ENCODE data around the gene PAK5.

Gene PAK5

DNA sequence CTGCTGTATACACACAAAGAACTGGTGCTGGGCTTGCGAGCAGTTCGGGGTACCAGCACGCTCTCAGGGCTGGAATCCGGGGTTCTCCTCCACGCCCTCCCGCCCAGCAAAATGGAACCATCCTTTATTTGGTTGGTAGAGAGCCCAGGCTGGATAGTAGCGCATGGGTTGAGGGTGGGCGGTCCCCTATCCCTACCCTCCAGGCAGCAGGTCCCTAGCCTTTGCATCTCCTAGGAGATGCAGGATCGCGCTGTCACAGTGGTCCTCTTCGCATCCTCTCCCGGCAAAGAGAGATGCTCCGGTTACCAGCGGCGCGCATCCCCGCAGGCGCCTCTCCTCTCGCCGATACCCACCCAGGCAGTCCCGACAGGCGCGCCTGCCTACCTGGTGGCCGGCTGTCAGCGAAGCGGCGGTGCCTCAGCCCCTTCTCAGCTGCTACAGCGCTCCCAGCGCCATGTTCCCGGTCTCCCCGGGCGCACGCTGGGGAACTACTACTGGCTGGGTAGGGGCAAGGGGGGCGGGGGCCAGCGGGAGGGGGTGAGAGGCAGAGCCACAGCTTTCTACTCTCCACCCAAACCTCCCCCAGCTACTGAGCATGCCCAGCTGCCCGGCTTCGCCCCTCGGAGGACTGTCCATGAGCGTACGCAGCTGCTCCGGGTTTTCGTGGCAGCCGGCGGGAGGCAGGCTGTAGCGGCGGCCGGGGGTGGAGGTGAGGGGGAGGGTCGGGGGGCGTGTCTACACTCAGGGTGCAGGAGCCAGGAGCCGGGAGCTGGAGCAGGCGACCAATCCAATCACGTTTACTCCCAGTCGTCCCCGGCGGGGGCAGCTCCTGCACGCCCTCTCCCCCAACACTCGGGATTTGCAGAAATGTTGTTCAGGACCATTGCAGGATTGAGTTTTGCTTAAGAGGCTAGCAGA is at the start of gene PAK5:
TSS of gene PAK5 (minus strand) at position 699 of the 918 bp plus-strand sequence. CDS start 194,748 bp downstream, outside the sequence.
- peak; percentile 63 for DNase-seq

DNA sequence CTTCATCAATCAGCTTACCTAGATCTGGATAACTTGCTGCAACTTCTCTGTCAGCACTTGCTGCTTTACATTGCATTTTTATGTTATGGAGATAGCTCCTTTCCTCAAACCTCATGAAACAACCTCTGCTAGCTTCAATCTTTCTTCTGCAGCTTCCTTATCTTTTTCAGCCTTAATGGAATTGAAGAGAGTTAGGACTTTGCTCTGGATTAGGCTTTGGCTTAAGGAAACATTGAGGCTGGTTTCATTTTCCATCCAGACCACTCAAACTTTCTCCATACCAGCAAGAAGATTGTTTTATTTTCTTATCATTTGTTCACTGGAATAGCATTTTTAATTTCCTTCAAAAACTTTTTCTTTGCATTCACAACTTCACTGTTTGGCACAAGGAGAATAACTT is 48.8 kb upstream of the PAK5 start:
- no peak for DNase-seq

DNA sequence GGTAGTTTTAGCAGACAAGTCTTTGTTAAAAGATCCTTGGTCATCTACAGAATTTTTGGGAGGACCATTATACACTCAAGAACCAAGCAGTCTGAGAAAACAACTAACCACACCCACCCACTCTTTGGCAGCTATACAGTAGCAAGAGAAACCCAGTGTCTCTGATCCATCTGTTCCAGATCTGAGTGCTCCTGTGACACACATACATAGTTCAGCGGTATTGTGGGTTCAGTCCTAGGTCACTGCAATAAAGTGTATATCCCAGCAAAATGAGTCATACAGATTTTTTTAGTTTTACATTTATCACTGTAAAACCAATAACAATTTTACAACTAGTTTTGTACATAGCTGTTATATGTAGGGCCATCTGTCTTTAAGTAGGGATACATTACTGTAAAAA is 47.4 kb upstream of the PAK5 start:
- DNase-seq, result peak; percentile 50

- no peak for DNase-seq
Measured at GRCh38 chr20:9884666-9885065, 45.8 kb upstream of the PAK5 start.

DNA sequence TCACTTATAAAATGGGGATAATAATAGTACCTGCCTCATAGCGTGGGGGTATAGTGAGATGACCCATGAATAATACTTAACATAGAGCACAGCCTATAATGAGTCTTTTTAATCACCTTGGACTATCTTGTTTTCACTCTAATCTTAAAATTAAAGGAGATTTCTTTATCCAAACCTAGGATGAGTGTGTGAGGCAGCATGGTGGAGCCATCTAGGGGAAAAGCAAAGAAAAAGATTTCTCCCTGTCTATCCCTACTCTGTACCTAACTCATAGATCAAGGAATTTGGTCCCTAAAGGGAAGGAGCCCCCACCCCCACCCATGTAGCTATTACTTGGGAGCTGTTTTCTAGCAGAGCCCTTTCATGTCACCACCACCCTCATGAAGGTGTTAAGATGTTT is 45.2 kb upstream of the PAK5 start:
- no peak for DNase-seq

DNA sequence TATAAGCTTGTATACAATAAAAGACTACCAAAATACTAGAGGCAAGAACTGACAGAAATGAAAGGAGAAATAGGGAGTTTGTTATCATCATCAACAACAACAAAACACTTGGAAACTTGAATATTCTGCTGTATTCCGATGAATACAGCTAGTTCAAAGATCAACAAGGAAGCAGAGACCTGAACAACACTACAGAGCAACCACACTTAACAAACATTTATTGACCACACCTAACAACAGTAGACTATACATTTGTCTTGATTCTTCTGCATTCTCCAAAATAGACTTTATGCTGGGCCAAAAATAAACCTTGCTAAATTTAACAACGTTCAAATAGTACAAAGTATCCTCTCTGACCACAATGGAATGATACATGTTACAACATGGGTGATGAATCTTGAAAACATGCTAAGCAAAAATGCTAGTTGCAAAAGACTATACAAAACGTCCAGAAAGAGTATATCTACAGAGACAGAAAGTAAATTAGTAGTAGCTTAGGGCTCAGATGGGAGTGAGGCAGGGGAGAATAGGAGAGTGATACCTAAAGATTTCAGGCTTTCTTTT is 39.1 kb upstream of the PAK5 start:
- DNase-seq, result peak; percentile 1

GRCh38 chr20:9867196-9867980 is 28.5 kb upstream of the PAK5 start:
- DNase-seq, result no peak

DNA sequence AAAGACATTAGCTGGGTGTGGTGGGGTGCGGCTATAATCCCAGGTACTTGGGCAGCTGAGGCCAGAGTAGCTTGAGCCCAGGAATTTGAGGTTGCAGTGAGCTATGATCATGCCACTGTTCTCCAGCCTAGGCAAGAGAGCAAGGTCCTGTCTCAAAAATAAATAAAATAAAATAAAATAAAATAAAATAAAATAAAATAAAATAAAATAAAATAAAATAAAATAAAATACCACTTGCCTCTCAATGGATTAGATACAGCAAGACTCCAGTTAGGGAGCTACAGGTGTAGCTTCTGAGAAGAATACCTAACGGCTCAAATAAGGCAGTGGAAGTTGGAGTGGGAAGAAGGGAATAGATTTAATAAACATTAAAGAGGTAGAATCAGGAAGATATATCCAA is 13.7 kb upstream of the PAK5 start:
- DNase-seq, result no peak

GRCh38 chr20:9839626-9840025 is 750 bp upstream of the PAK5 start:
- no peak for DNase-seq

- DNase-seq, result no peak
Measured at GRCh38 chr20:9838035-9838377, 870 bp downstream of the PAK5 start.

DNA sequence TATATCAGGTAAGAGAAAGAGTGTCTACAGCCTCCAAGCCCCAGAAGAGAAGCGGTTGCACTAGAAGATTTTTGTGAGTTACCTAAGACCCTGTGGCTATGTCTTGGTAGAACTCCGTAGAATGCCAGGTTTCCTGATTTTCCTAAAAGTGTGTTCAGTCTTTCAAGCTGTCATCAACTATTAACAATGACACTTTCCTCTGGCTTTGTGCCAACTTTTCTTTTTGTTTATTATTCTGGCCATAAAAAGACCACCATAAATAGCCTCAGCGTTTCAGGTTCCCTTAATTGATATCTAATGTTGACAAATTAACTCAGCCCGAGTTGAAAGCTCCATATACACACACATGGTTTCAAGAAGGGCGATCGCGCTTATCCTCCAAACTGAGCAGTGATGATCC is 1.2 kb downstream of the PAK5 start:
- no peak for DNase-seq

DNA sequence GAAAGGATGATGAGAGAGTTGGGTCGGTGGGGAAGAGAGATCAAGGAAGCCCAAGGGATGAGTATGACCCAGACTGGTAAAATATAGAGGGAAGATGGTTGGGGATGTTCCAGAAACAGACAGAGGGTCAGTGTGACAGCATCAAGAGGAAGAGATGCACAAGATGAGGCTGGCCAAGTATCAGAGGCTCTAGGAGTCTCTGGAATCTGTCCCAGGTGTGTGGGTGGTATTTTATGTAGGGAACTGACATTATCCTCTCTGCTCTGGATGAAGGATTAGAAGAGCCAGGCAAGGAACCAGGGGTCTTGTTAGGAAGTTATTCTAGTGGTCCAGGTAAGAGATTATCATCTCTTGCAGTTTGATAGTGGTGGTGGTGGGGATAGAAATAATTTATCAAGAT is 3.6 kb downstream of the PAK5 start:
- no peak for DNase-seq

GRCh38 chr20:9831032-9831431 is 7.8 kb downstream of the PAK5 start:
- peak; percentile 40 for DNase-seq

- DNase-seq, result no peak
Measured at GRCh38 chr20:9829835-9830234, 9.0 kb downstream of the PAK5 start.

- no peak for DNase-seq
Measured at GRCh38 chr20:9817654-9818053, 21.2 kb downstream of the PAK5 start.

GRCh38 chr20:9815632-9816031 is 23.2 kb downstream of the PAK5 start:
- no peak for DNase-seq

- no peak for DNase-seq
Measured at GRCh38 chr20:9810738-9811137, 28.1 kb downstream of the PAK5 start.

DNA sequence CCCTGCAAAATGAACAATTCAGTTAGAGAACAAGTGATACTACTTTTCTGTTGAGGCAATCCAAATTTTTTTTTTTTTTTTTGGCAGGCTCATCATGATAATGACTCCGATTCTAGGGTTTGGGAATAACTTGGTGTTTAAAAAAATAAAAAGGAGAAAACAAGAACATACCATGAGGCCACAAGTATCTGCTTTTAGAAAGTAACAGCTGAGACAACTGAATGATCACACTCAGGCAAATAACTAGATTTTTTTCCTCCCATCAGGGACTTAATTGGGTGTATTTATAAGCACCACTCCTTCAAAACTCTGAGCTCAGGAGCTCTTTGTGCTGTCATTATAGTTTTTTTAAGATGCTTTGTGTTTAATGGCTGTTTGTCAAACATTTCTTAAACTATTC is 29.6 kb downstream of the PAK5 start:
- DNase-seq, result no peak

DNA sequence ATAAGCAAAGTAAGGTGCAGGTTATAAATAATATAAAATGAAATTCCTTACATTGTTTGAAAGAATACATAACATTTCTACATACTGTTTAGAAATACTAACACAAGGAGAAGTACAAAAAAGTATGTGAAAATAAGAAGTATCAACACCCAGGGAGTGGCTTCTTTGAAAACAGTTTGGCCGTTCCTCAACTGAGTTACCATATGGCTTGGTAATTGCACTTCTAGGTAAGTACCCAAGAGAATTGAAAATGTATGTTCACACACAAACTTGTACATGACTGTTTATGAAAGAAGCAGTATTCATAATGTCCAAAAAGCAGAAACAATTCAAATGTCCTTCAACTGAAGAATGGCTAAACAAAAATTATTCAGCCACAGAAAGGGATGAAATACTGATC is 30.7 kb downstream of the PAK5 start:
- DNase-seq, result no peak

GRCh38 chr20:9807136-9807535 is 31.7 kb downstream of the PAK5 start:
- DNase-seq, result no peak

DNA sequence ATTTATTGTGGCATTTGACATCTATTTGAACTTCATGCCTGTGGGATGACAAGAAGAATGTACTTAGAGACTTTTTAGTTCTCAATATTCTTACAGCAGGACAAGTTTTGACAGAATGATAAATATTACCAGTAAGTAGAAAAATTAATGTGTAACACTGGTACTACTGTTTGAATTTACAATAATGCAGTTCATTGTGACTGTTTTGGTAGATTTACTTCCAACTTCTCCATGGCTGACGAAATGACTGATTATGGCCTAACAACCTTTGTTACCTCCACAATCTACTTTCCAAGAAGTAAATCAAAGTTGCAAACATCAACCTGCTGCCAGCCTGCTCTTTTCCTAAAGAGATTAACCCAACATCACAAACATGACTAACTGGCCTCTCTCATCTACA is 38.5 kb downstream of the PAK5 start:
- DNase-seq, result no peak

- DNase-seq, result no peak
Measured at GRCh38 chr20:9794831-9795230, 44.0 kb downstream of the PAK5 start.

DNA sequence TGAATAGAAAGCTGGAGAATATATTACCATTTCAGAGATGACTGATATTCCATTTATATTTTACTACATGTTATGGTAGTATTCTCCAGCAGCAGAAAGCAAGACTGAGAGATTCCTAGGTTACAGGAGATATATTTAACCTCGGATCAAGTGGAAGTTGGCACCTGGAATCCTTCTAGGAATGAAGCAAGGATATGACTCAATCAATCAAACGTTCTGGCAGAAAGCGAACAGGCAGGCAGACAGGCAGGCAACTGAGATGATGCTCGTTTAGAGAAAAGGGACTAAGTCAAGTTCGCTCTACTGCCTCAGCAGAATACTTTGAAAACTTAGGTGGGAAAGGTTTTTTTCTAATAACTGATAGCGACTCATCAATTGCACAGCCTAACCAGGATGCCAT is 46.2 kb downstream of the PAK5 start:
- DNase-seq, result no peak

- DNase-seq, result no peak
Measured at GRCh38 chr20:9789131-9789530, 49.7 kb downstream of the PAK5 start.

Measured in fibroblast of skin of right biceps (primary cell).